HG02884 (cell line): ENCODE results near the gene LAP3.
A peak's percentile ranks its signal among the peaks of the same experiment; 100 is the strongest.
"Not testable (repeated sequence)": the region's sequence is repeated elsewhere in the genome, so short reads cannot be mapped to it uniquely, and the experiment has no call there.

Source experiments
- ATAC-seq: cut with Tn5 transposase; IDR thresholded peaks from one replicate; pipeline ENCODE4 v1.9.1; 2021; ENCODE audit warnings: mild to moderate bottlenecking, moderate library complexity; ENCODE audit not compliant: unreplicated experiment

LAP3 gene

DNA sequence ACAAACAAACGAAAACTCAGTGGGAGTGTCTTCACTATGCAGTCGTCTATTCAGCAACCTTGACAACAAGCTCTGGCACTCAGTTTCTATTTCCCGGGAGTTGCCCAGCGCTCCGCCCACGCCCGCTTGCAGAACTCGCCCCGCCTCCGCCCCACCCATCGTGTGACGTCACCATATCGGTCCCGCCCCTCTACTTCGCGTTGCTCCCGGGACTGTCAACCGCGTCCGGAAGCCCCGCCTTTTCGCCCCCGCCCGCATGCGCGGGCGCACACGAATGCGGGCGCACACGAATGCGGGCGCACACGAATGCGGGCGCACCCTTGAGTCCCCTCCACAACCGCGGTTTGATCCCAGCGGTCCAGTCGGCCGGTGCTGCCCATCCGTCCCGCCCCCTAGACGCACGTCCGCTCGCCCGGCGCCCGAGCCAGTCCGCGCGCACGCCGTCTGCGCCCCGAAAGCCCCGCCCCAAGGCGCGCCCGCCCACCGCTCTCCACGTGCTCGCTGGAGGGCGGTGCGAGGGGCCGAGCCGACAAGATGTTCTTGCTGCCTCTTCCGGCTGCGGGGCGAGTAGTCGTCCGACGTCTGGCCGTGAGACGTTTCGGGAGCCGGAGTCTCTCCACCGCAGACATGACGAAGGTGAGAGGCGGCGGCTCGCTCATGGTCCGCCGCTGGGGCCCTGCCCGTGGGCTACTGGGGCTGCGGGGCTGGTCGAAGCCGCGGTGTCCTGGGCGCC, at the start of gene LAP3:
LAP3 (plus strand) TSS at position 267 of the 733 bp plus-strand sequence; CDS start at position 535, 268 bp downstream.
- ATAC-seq = peak; percentile 75

DNA sequence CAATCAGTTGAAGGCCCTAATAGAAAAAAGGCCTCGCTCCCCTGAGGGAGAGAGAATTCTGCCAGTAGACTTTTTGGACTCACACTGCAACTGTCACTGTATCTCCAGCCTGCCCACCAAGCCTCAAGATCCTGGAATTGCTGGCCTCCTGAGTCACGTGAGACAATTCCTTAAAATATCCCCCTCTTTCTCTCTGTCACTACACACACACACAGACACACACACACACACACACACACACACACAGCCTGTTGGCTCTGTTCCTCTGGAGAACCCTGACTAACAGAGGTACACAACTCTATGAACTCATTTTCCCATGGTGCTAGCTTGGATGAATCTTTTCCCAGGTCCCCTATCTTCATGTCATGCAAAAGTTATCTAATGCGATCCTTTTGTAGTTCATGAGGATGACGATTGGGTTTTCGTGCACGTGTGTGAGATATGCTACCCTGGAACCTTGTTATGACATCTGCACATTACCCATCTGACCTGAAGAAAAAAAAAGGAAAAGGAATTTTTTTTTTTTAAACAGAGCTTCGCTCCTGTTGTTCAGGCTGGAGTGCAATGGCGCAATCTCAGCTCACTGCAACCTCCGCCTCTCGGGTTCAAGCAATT, 48.3 kb upstream of the LAP3 start:
- no peak for ATAC-seq

DNA sequence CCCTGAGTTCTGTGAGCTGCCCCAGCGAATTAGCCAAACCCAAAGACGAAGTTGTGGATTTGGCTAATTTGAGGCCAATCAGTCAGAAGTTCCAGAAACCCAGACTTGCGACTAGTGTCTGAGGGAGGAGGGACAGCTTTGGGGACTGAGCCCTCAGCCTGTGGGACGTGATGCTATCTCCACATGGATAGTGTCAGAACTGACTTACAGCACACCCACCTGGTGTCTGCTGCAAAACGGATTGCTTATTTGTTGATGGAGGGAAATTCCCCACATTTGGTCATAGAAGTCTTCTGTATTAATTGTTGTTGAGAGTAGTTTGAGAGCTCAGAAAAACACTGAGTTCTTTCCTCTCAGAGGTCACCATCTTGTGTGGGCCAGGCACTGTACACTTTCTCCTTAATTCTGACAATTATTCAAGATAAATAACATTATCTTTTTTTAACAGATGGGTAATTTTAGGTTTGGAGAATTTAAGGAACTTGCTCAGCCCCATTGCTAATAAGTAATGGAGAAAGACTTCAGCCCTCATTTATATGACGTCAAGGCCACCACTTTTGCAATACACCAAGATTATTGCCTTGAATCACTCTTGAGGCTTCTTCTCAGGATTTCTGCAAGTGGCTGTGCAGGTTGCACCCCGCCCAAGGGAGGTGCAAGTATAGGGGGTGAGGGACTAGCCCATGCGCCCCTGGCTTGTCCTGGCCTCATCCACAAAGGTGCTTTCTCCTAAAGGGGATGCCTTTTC, 45.3 kb upstream of the LAP3 start:
- no peak for ATAC-seq

DNA sequence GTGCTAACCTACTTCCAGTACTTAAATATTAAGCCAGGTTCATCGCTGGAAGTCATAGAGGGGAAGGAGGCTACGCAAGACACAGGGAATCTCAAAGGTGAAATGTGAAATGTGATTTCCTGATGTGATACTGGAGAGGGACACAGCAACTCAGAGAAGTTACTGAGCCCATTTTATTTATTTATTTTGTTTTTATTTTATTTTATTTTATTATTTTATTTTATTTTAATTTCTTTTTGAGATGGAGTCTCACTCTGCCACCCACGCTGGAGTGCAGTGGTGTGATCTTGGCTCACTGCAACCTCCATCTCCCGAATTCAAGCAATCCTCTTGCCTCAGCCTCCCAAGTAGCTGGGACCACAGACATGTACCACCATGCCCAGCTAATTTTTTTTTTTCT, 42.3 kb upstream of the LAP3 start:
- no peak for ATAC-seq

DNA sequence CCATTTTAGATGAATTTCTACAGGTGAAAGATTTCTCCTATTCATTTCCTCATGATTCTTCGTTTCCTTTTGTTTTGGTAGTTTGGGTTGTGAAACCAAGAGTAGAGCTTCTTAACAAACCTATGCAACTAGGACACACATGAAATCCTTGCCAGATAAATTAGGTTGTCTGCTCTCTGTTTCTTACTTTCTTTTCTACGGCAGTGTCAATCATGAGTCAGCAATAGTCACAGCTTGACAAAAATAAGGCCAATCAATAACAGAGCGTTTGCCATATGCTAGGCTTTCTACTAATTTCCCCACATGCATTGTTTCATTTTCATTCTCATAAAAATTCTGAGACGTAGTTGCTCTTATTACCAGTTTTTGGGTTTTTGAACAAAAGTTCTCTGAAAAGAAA, 41.8 kb upstream of the LAP3 start:
- ATAC-seq = no peak

DNA sequence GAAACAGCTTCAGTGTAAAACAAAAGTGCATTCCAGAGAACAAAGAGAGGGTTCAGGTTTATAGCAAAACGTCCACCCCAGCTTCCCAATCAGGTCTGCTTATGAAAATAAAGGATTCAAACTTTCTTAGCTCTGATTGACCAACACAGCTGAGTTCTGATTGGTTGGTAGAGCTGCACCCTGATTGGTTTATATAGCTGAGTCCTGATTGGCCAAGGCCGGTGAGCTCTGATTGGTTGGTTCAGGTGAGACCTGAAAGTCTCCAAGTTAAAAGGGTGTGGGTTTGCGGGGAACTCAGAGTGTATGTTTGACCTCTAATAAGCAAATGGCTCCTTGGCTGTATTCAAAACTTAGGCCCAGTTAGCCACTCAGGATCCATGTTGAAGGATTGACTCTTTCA, 41.1 kb upstream of the LAP3 start:
- no peak for ATAC-seq

DNA sequence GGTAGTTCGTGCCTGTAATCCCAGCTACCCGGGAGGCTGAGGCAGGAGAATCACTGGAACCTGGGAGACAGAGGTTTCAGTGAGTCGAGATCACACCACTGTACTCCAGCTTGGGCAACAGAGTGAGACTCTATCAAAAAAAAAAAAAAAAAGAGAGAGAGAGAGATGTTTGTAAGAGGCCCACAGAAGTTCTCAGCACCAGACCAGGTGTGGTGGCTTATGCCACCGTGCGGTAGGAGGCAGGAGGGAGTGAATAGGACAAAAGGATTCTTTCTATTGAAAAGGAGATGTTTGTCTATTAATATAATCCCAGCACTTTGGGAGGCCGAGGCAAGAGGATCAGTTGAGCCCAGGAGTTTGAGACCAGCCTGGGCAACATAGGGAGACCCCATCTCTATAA, 39.9 kb upstream of the LAP3 start:
- ATAC-seq = not testable (repeated sequence)

DNA sequence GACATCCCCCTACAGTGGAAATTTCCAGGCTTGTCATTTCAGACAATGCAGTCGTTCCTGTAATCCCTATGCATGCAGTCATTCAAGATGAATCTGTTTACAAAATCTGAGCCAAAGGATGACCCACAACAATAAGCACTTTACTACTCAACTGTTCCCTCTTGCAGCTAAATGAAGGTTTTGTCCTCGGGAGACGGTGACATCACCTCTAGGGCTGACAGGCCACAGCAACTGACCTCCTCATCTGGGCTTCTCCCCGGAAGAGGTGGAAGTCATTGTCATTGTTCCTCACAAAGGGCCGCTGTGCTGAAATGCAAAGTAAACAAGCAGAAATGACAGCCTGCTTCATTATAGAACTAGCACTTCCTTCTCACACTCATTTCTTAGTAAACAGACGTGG, 32.8 kb upstream of the LAP3 start:
- ATAC-seq = no peak

DNA sequence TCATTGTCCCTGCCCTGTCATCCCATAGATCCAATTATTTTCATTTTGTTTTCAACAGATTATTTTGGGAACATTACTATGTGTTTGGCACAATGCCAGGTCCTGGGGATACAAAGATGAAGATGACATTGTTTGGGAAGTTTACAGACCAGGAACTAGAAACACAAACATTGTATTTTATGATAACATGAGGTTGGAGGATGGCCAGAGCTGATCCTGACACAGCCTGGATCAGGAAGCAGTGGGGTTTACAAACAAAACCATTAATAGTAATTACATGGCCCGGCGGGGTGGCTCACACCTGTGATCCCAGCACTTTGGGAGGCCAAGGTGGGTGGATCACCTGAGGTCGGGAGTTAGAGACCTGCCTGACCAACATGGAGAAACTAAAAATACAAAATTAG, 32.2 kb upstream of the LAP3 start:
- no peak for ATAC-seq

DNA sequence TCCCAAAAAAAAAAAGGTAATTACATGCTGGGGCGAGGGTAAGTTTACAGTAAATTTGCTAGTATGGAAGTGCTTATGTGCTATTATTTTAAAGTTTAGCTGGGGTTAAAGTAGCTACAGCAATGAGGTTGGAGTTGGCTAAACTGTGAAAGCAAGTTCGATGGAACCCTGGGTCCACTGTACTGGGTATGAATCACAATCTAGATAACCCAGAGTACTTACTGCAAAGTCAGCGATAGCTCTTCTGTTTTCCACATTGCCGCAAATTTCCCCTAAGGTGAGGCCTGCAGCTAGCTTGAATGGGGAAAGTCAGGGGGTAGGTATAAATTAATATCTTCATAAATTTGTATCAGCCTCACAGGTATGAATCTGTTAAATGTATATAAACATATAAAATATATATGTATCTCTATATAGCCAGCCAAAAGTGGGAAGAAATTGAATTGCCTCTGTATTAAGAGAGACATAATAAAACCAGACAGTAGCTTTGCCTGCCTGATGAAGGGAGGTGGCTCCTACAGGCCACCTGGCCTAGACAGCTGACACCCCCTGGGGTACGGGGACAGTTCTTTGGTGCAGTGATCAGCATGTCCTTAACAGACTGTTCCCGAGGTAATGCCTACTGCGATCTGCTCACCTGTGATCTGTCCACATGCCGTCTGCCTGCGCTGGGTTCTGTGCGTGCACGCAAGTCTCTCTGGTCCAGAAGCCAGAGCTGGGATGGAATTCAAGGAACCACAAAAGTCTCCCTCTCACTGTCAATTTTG, 31.4 kb upstream of the LAP3 start:
- ATAC-seq = no peak

DNA sequence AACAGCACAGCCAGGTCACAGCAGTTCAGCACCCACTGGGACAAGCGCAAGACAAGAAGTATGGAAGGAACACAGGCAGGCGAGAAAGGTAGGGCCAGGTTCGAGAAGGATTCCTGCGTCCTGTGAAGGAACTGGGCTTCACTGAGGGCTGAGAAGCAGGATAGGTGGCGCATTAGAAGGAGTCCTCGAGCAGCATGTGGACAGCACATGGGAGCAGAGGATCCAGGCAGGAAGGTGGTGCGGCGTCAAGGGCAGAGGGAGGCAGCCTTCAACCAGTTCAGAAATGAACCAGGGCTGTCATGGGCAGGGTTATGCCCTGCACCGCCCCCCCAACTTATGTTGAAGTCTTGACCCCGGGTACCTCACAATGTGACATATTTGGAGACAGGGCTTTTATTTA, 30.8 kb upstream of the LAP3 start:
- ATAC-seq = no peak

DNA sequence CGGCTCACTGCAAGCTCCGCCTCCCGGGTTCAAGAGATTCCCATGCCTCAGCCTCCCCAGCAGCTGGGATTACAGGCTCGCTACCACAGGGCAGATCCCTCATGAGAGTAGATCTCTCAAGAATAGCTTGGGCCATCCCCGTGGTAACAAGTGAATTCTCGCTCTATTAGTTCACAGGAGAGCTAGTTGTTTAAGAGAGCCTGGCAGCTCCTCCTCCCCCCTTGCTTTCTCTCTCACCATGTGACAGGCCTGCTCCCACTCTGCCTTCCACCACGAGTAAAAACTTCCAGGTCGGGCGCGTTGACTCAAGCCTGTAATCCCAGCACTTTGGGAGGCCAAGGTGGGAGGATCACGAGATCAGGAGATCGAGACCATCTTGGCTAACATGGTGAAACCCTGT, 30.3 kb upstream of the LAP3 start:
- no peak for ATAC-seq

DNA sequence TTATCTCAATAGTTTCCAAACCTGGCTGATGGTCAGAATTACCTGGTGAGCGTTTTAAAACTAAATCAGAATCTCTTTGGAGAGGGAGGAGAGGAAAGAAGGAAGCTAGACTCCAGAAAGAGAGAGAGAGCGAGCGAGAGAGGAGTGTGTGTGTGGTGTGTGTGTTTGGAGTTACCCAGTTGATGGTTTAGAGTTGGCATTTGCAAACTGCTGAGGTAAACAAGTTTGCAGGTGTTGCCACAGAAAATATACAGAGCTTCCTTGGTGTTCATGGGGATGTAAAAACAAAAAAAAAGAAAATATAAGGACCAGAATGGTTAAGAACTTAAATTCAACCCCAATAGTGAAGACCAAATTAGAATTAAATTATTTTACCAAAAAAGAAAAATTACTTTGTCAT, 26.4 kb upstream of the LAP3 start:
- no peak for ATAC-seq

DNA sequence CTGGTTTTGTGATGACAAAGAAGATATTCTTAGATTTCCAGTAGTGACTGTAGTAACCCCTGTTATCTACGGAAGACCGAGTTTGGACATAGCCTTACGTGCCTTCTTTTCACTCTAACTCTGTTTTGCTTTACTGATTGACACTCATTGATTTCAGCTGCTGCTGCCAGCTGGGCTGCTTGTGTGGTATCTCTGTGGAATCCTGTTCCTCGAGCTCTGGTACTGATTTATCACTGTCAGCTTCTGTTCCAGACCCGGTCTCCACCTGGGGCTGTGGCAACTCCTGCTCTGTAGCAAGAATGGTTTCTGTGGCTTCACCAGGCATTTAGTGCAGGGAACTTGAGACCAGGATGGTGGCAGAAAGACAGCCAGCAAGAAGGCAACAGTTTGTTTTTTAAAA, 24.6 kb upstream of the LAP3 start:
- ATAC-seq = no peak

DNA sequence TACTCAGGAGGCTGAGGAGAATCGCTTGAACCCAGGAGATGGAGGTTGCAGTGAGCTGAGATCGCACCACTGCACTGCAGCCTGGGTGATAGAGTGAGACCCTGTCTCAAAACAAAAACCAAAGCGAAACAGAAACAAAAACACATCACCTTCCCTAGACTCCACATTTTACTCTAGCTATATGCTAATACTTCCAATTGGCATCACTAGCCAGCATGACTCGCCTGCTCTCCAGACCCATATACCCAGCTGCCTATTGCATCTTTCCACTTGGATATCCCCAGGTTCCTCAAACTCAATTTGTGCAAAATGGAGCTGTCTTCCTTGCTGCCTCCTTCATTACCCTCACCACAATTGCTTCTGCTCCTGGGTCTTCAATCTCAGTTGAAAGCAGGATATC, 22.4 kb upstream of the LAP3 start:
- no peak for ATAC-seq

DNA sequence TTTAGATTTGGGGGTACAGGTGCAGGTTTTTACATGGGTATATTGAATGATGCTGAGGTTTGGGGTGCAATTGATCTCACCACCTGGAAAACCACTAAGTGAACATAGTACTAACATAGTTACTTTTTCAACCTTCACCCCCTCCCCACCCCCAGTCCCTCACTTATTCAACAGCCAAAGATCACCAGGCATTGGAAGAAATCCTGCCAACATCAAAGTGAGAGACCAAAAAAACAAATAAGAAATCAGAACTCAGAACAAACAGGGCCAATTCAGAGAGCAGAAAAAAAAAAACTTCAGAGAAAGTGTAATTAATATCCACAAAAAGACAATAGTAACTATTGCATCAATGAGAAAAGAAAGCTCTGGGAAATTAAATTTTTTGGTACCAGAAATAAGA, 20.5 kb upstream of the LAP3 start:
- ATAC-seq = no peak

DNA sequence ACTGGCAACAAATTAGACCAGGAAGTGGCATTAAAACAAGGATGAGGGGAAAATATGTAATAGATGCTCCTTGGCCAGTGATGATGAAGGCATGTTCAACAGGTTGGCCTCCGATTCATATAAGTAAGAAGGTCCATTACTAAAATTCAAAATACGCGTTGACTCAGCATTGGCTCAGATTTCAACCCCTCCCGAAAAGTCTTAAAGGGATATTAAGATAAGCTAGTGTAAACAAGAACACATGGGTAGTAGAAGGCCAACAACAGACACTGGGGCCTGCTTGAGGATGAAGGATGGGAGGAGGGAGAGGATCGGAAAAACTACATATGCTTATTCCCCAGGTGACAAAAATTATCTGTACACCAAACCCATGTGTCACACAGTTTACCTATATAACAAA, 19.1 kb upstream of the LAP3 start:
- no peak for ATAC-seq

DNA sequence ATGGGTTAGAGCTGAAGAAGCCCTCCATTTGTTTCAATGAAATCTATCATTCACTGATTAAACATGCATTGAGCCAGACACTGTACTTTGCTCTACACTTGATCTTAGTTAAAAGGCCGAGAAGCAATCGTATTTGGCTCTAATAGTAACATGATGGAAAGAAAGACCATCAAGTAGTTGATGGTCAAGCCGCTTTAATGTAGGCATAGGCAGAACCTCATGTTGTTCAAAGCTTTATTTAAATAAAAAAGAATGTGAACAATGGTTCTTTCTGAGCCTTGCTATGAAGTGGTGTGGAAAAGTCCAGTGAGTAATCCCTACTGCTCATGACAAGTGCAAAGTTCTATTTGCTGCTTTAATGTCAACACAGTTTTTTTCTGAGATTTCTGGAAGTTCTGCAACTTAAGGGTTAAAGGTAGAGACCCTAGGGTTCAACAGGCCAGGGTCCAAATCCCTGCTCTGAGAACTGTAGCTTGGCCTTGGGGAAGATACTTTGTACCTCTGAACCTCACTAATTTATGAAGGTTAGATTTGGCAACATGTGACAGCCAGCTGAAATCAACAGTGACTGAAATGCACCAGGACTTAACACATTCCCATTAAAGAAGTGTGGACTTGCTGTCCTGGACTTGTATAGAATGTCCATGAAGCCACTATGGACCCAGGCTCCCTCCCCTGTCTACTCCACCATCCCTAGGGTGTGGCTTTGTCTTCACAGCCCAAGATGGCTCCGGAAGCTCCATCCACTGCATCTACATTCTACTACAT, 17.9 kb upstream of the LAP3 start:
- ATAC-seq = no peak

DNA sequence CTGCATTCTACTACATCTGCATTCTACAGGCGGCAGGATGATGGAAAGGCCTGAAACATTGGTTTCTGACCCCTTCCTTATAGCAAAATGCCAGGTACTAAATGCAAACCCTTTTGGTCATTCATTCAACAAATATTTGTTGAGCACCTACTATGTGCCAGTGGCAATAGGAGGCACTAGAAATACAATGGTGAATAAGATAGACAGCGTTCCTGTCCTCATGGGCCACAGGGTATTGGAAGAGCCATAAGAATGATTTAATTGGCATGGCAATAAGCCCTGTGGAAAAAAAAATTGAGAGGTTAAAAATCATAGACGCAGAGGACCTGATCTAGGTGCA, 17.3 kb upstream of the LAP3 start:
- ATAC-seq = no peak

DNA sequence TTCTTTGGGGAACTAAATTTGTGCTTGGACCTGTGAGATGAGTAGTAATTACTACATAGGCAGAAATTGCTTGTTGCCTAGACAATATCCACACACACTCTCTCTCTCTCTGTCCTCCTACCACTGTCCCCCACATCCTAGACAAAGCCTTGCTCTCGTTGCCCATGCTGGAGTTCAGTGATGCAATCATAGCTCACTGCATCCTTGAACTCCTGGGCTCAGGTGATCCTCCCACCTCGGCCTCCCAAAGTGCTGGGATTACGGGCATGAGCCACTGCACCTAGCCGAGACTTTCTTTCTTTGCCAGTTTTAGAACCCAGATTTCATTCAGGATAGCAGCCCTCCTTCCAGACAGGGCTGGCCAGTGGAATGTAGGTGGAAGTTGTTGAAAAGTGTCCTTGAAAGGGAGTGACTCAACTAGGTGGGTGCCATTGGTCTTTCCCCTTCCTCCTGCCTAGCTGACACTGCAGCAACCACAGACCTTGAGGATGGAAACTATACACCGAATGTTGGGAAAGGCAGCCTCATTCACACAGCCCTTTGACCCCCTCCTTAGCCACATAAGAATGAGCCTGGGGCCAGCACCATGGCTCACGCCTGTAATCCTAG, 16.8 kb upstream of the LAP3 start:
- ATAC-seq = no peak
